ENCODE results near the gene DCANP1.

The DCANP1 gene

GRCh38 chr5:135438636-135439221, 8.4 kb downstream of the DCANP1 start:
- Histone ChIP-seq H3K79me2 (ENCODE audit: low read length) (no peaks in the 10 kb centered on the region), H3K9me3 (ENCODE audit: insufficient read depth, low read length) (no peaks in the 10 kb centered on the region), H3K27me3 (ENCODE audit: low read depth, low read length) (peaks cover 20% of the 10 kb centered on the region), H4K20me1 (ENCODE audit: insufficient read depth, low read length) (no peaks in the 10 kb centered on the region), H3K4me1 (ENCODE audit: low read length) (peaks cover 30% of the 10 kb centered on the region), H3K9ac (ENCODE audit: low read length) (no peak overlapping the region), H3K36me3 (replicated peaks; ENCODE audit: low read depth, low read length) (no peaks in the 10 kb centered on the region), H3K27ac (ENCODE audit: low read length) (no peak overlapping the region), H3K4me3 (ENCODE audit: low read length) (no peak overlapping the region), H3K4me2 (ENCODE audit: low read length) (0 out of 2 replicates have a peak overlapping the region, but pooled peaks have one; percentile 9), H2AFZ (ENCODE audit: low read depth, low read length) (no peak overlapping the region)
- no peak for TF ChIP-seq CTCF (IDR thresholded peaks at IDR 0.05; ENCODE audit: low read depth, low read length)
- TF ChIP-seq EZH2phosphoT487 (IDR thresholded peaks at IDR 0.05; ENCODE audit: low read depth) = no peak

- Histone ChIP-seq H3K27me3 (ENCODE audit: low read depth, low read length) (peaks cover 20% of the 10 kb centered on the region), H2AFZ (ENCODE audit: low read depth, low read length) (no peak overlapping the region), H3K9me3 (ENCODE audit: insufficient read depth, low read length) (no peaks in the 10 kb centered on the region), H3K9ac (ENCODE audit: low read length) (no peak overlapping the region), H4K20me1 (ENCODE audit: insufficient read depth, low read length) (no peaks in the 10 kb centered on the region), H3K36me3 (replicated peaks; ENCODE audit: low read depth, low read length) (no peaks in the 10 kb centered on the region), H3K27ac (ENCODE audit: low read length) (no peak overlapping the region), H3K4me3 (ENCODE audit: low read length) (peak overlapping the region; percentile 57), H3K79me2 (ENCODE audit: low read length) (no peaks in the 10 kb centered on the region), H3K4me2 (ENCODE audit: low read length) (peak overlapping the region; percentile 75), H3K4me1 (ENCODE audit: low read length) (peaks cover 30% of the 10 kb centered on the region)
- no peak for TF ChIP-seq EZH2phosphoT487 (IDR thresholded peaks at IDR 0.05; ENCODE audit: low read depth)
- no peak for TF ChIP-seq CTCF (IDR thresholded peaks at IDR 0.05; ENCODE audit: low read depth, low read length)
Measured at GRCh38 chr5:135437796-135438560, 9.2 kb downstream of the DCANP1 start.

- Histone ChIP-seq H3K9me3 (ENCODE audit: insufficient read depth, low read length) (no peaks in the 10 kb centered on the region), H4K20me1 (ENCODE audit: insufficient read depth, low read length) (no peaks in the 10 kb centered on the region), H3K4me2 (ENCODE audit: low read length) (peak overlapping the region; percentile 75), H3K36me3 (replicated peaks; ENCODE audit: low read depth, low read length) (no peaks in the 10 kb centered on the region), H3K79me2 (ENCODE audit: low read length) (no peaks in the 10 kb centered on the region), H3K4me3 (ENCODE audit: low read length) (peak overlapping the region; percentile 57), H3K4me1 (ENCODE audit: low read length) (peaks cover 30% of the 10 kb centered on the region), H3K27me3 (ENCODE audit: low read depth, low read length) (peaks cover 20% of the 10 kb centered on the region), H2AFZ (ENCODE audit: low read depth, low read length) (0 out of 2 replicates have a peak overlapping the region, but pooled peaks have one; percentile 49), H3K9ac (ENCODE audit: low read length) (no peak overlapping the region), H3K27ac (ENCODE audit: low read length) (no peak overlapping the region)
- TF ChIP-seq EZH2phosphoT487 (IDR thresholded peaks at IDR 0.05; ENCODE audit: low read depth) = no peak
- TF ChIP-seq CTCF (IDR thresholded peaks at IDR 0.05; ENCODE audit: low read depth, low read length) = no peak
Measured at GRCh38 chr5:135437422-135437795, 9.7 kb downstream of the DCANP1 start.

GRCh38 chr5:135436951-135437418, 10.2 kb downstream of the DCANP1 start:
- no peaks in the 10 kb centered on the region for H3K36me3 ChIP-seq (replicated peaks; ENCODE audit: low read depth, low read length)
- H3K27ac ChIP-seq (ENCODE audit: low read length) = no peak overlapping the region
- peaks cover 30% of the 10 kb centered on the region for H3K4me1 ChIP-seq (ENCODE audit: low read length)
- H2AFZ ChIP-seq (ENCODE audit: low read depth, low read length) = 0 out of 2 replicates have a peak overlapping the region, but pooled peaks have one; percentile 49
- peak overlapping the region; percentile 57 for H3K4me3 ChIP-seq (ENCODE audit: low read length)
- no peak overlapping the region for H3K9ac ChIP-seq (ENCODE audit: low read length)
- no peaks in the 10 kb centered on the region for H3K9me3 ChIP-seq (ENCODE audit: insufficient read depth, low read length)
- H4K20me1 ChIP-seq (ENCODE audit: insufficient read depth, low read length) = no peaks in the 10 kb centered on the region
- peak overlapping the region; percentile 75 for H3K4me2 ChIP-seq (ENCODE audit: low read length)
- peaks cover 20% of the 10 kb centered on the region for H3K27me3 ChIP-seq (ENCODE audit: low read depth, low read length)
- no peaks in the 10 kb centered on the region for H3K79me2 ChIP-seq (ENCODE audit: low read length)
- no peak for TF ChIP-seq CTCF (IDR thresholded peaks at IDR 0.05; ENCODE audit: low read depth, low read length)
- no peak for TF ChIP-seq EZH2phosphoT487 (IDR thresholded peaks at IDR 0.05; ENCODE audit: low read depth)
